Measurements from ENCODE around the gene CRYAB. TPM values are rescaled to one million over a fixed set of nuclear protein-coding genes. Genes with fewer than 3 reads are reported as not detected.

The CRYAB gene
- total and polyA plus RNA-seq, 4 experiments from 2014 or later = not detected

- Mint-ChIP-seq H3K27ac (peak within 1 kb of the TSS; percentile 94 to 98 (median 96)), H3K36me3 (peaks cover 29 to 40% of the 10 kb centered on the region in 2 donors), H3K4me1 (peaks cover 10 to 37% (median 26%) of the 10 kb centered on the region in 4 donors), H3K4me3 (peak within 1 kb of the TSS; percentile 91 to 96 (median 94)), H3K9me3 (peaks cover 0 to 3% (median 0%) of the 10 kb centered on the region in 8 donors), H3K27me3 (no peaks in the 10 kb centered on the region)
- no peaks in the 10 kb centered on the region for H3K27me3 ChIP-seq (ENCODE audit: insufficient read depth, low read length)
- peak within 1 kb of the TSS; percentile 79 for H3K4me3 ChIP-seq (ENCODE audit: low read length in 2 of 2)
- POLR2A ChIA-PET (ENCODE audit: partially characterized antibody) = interaction anchor here (0.6 to 3.1 kb wide), 15 partner anchors 9 to 355 kb away, joined by 3 to 28 read pairs (median 3); partner anchors contain the start of genes CFAP68, PPP2R1B, PTS and SDHD
- intact Hi-C loops (cut with micrococcal nuclease) = loop anchor here (1.0 to 10.0 kb wide), 6 partner anchors 8 to 1444 kb away; partner anchors contain the start of genes CFAP68, FDXACB1, PPP2R1B and SDHD
- peak; percentile 88 to 92 (median 88) for DNase-seq
- peaks cover 22% of the 10 kb centered on the region for H3K36me3 ChIP-seq (ENCODE audit: insufficient read depth, low read length)
- H3K4me1 ChIP-seq (ENCODE audit: insufficient read depth, low read length) = peaks cover 22% of the 10 kb centered on the region
- peak within 1 kb of the TSS; percentile 91 for H3K27ac ChIP-seq (ENCODE audit: low read depth, low read length)
- CTCF ChIA-PET (ENCODE audit: partially characterized antibody) = interaction anchor here (0.7 to 2.3 kb wide), 12 partner anchors 9 to 267 kb away, joined by 3 to 16 read pairs (median 4); partner anchors contain the start of gene CFAP68
- no peaks in the 10 kb centered on the region for H3K9me3 ChIP-seq (ENCODE audit: control insufficient read depth in 1 of 2, low read length in 2 of 2)
These were observed 40.5 kb downstream of the CRYAB start, which contains the start of gene ALG9 for GRCh38 chr11:111870886-111871692. Gene ALG9, minus strand, starts transcription at chr11:111871581. Its CDS starts 99 bp downstream, at chr11:111871482.

- Histone ChIP-seq H3K4me3 (ENCODE audit: low read length in 2 of 2) (peak overlapping the region; percentile 79), H3K36me3 (ENCODE audit: insufficient read depth, low read length) (peaks cover 19% of the 10 kb centered on the region), H3K4me1 (ENCODE audit: insufficient read depth, low read length) (peaks cover 22% of the 10 kb centered on the region), H3K27ac (ENCODE audit: low read depth, low read length) (peak overlapping the region; percentile 91), H3K27me3 (ENCODE audit: insufficient read depth, low read length) (no peaks in the 10 kb centered on the region), H3K9me3 (ENCODE audit: control insufficient read depth in 1 of 2, low read length in 2 of 2) (no peaks in the 10 kb centered on the region)
- Mint-ChIP-seq H3K9me3 (peaks cover 0 to 3% (median 0%) of the 10 kb centered on the region in 8 donors), H3K4me3 (peak overlapping the region; percentile 91 to 96 (median 94)), H3K36me3 (peaks cover 30 to 42% of the 10 kb centered on the region in 2 donors), H3K27me3 (no peaks in the 10 kb centered on the region), H3K27ac (peak overlapping the region; percentile 94 to 98 (median 96)), H3K4me1 (peaks cover 10 to 37% (median 26%) of the 10 kb centered on the region in 4 donors)
- ChIA-PET POLR2A (ENCODE audit: partially characterized antibody) (interaction anchor here (0.8 to 3.1 kb wide), 10 partner anchors 10 to 356 kb away, joined by 3 to 28 read pairs (median 6); partner anchors contain the start of genes CFAP68, PPP2R1B, PTS and SDHD), CTCF (ENCODE audit: partially characterized antibody) (interaction anchor here (0.7 to 2.8 kb wide), 8 partner anchors 8 to 266 kb away, joined by 3 to 16 read pairs (median 3); no protein-coding TSS in a partner anchor)
- intact Hi-C loops (cut with micrococcal nuclease) = loop anchor here (2.0 to 10.0 kb wide), 3 partner anchors 103 to 1444 kb away; partner anchors contain the start of genes PPP2R1B, SDHD, TIMM8B and TTC12
- DNase-seq = no peak
These were observed 41.1 kb downstream of the CRYAB start for GRCh38 chr11:111870522-111870885.

GRCh38 chr11:111870113-111870512, 41.5 kb downstream of the CRYAB start:
- H3K4me3 ChIP-seq (ENCODE audit: low read length in 2 of 2) = no peak overlapping the region
- intact Hi-C loops (cut with micrococcal nuclease) = loop anchor here (2.0 to 10.0 kb wide), 3 partner anchors 103 to 1445 kb away; partner anchors contain the start of genes PPP2R1B, SDHD, TIMM8B and TTC12
- no peaks in the 10 kb centered on the region for H3K27me3 ChIP-seq (ENCODE audit: insufficient read depth, low read length)
- peaks cover 22% of the 10 kb centered on the region for H3K4me1 ChIP-seq (ENCODE audit: insufficient read depth, low read length)
- ChIA-PET POLR2A (ENCODE audit: partially characterized antibody) (interaction anchor here (1.0 to 3.1 kb wide), 5 partner anchors 10 to 217 kb away, joined by 3 to 28 read pairs (median 11); partner anchors contain the start of genes CFAP68, SDHD and TIMM8B), CTCF (ENCODE audit: partially characterized antibody) (interaction anchor here (0.7 to 2.8 kb wide), 7 partner anchors 8 to 266 kb away, joined by 3 to 16 read pairs (median 3); no protein-coding TSS in a partner anchor)
- Mint-ChIP-seq H3K36me3 (peaks cover 32 to 45% of the 10 kb centered on the region in 2 donors), H3K4me1 (peaks cover 10 to 37% (median 26%) of the 10 kb centered on the region in 4 donors), H3K4me3 (peak overlapping the region in 2 of 8 donors; percentile 21 to 54), H3K9me3 (peaks cover 0 to 3% (median 0%) of the 10 kb centered on the region in 8 donors), H3K27ac (peak overlapping the region in 2 of 7 donors; percentile 36 to 96), H3K27me3 (no peaks in the 10 kb centered on the region)
- no peak overlapping the region for H3K27ac ChIP-seq (ENCODE audit: low read depth, low read length)
- DNase-seq = no peak
- peaks cover 15% of the 10 kb centered on the region for H3K36me3 ChIP-seq (ENCODE audit: insufficient read depth, low read length)
- H3K9me3 ChIP-seq (ENCODE audit: control insufficient read depth in 1 of 2, low read length in 2 of 2) = no peaks in the 10 kb centered on the region

GRCh38 chr11:111860257-111860656, 51.3 kb downstream of the CRYAB start:
- no peak overlapping the region for H3K4me3 ChIP-seq (ENCODE audit: low read length in 2 of 2)
- no peaks in the 10 kb centered on the region for H3K9me3 Mint-ChIP-seq
- no peaks in the 10 kb centered on the region for H3K27me3 ChIP-seq (ENCODE audit: insufficient read depth, low read length)
- no peaks in the 10 kb centered on the region for H3K27me3 Mint-ChIP-seq
- H3K4me3 Mint-ChIP-seq = no peak overlapping the region
- H3K36me3 ChIP-seq (ENCODE audit: insufficient read depth, low read length) = peaks cover 33% of the 10 kb centered on the region
- H3K9me3 ChIP-seq (ENCODE audit: control insufficient read depth in 1 of 2, low read length in 2 of 2) = no peaks in the 10 kb centered on the region
- peak overlapping the region in 1 of 7 donors; percentile 2 for H3K27ac Mint-ChIP-seq
- no peaks in the 10 kb centered on the region for H3K4me1 ChIP-seq (ENCODE audit: insufficient read depth, low read length)
- ChIA-PET POLR2A (ENCODE audit: partially characterized antibody) (no interaction called here), CTCF (ENCODE audit: partially characterized antibody) (interaction anchor here (0.7 kb wide), 1 partner anchor 18 kb away, joined by 3 read pairs; no protein-coding TSS in a partner anchor)
- H3K4me1 Mint-ChIP-seq = no peaks in the 10 kb centered on the region
- intact Hi-C loops (cut with micrococcal nuclease) = no loop called here
- DNase-seq = no peak
- no peak overlapping the region for H3K27ac ChIP-seq (ENCODE audit: low read depth, low read length)
- H3K36me3 Mint-ChIP-seq = peaks cover 63 to 66% of the 10 kb centered on the region in 2 donors

Other genes starting within 250 kb of the CRYAB start
- gene PPP2R1B, start 145.4 kb downstream of the CRYAB start, total RNA-seq = 10 to 100 TPM; 38.9 to 39.1 TPM
- 10 to 100 TPM; 18.4 to 27.9 TPM for gene PPP2R1B, start 145.4 kb downstream of the CRYAB start, polyA plus RNA-seq
- 10 to 100 TPM; 28.2 to 28.3 TPM for gene ALG9, start 40.2 kb downstream of the CRYAB start, total RNA-seq
- gene ALG9, start 40.2 kb downstream of the CRYAB start, polyA plus RNA-seq = 10 to 100 TPM in 1 of 2 donors, 1 to 10 TPM in 1; 8.6 to 14.2 TPM
- gene FDXACB1, start 32.6 kb downstream of the CRYAB start, total RNA-seq = 1 to 10 TPM; 3.9 to 4.0 TPM
- gene FDXACB1, start 32.6 kb downstream of the CRYAB start, polyA plus RNA-seq = 1 to 10 TPM; 6.7 to 8.9 TPM
- gene CFAP68, start 32.2 kb downstream of the CRYAB start, total RNA-seq = 10 to 100 TPM; 14.8 to 18.7 TPM
- 10 to 100 TPM; 30.7 to 30.9 TPM for gene CFAP68, start 32.2 kb downstream of the CRYAB start, polyA plus RNA-seq
- not detected for gene HSPB2, start 964 bp upstream of the CRYAB start, total RNA-seq
- not detected for gene HSPB2, start 964 bp upstream of the CRYAB start, polyA plus RNA-seq
- gene C11orf52, start 7.1 kb upstream of the CRYAB start, total RNA-seq = not detected
- gene C11orf52, start 7.1 kb upstream of the CRYAB start, polyA plus RNA-seq = not detected
- gene DIXDC1, start 25.6 kb upstream of the CRYAB start, total RNA-seq = 1 to 10 TPM; 1.1 to 2.1 TPM
- gene DIXDC1, start 25.6 kb upstream of the CRYAB start, polyA plus RNA-seq = under 1 TPM; 0.72 to 0.75 TPM
- gene DLAT, start 113.6 kb upstream of the CRYAB start, total RNA-seq = 10 to 100 TPM; 19.4 to 21.6 TPM
- 10 to 100 TPM; 27.7 to 33.4 TPM for gene DLAT, start 113.6 kb upstream of the CRYAB start, polyA plus RNA-seq
- gene PIH1D2, start 162.2 kb upstream of the CRYAB start, total RNA-seq = not detected
- not detected for gene PIH1D2, start 162.2 kb upstream of the CRYAB start, polyA plus RNA-seq
- gene NKAPD1, start 162.5 kb upstream of the CRYAB start, total RNA-seq = 10 to 100 TPM; 20.9 to 21.2 TPM
- 10 to 100 TPM in 1 of 2 donors, 1 to 10 TPM in 1; 7.7 to 14.2 TPM for gene NKAPD1, start 162.5 kb upstream of the CRYAB start, polyA plus RNA-seq
- gene TIMM8B, start 175.0 kb upstream of the CRYAB start, total RNA-seq = 10 to 100 TPM; 26.2 to 28.0 TPM
- 10 to 100 TPM; 54.1 to 65.9 TPM for gene TIMM8B, start 175.0 kb upstream of the CRYAB start, polyA plus RNA-seq
- gene SDHD, start 175.1 kb upstream of the CRYAB start, total RNA-seq = 10 to 100 TPM; 61.2 to 65.5 TPM
- gene SDHD, start 175.1 kb upstream of the CRYAB start, polyA plus RNA-seq = 100 to 1,000 TPM; 159 to 302 TPM

Data from CD4-positive, alpha-beta memory T cell (primary cell).